Fibroblast of pulmonary artery (primary cell): ENCODE data around the gene RELL1.

Source experiments
- DNase-seq: peaks from one replicate; pipeline ENCODE4 v3.0.0-alpha.2; 2010; ENCODE audit warnings: low read depth
- H3K4me3 ChIP-seq: replicated peaks from 2 replicates; pipeline ENCODE4 v1.5.1; 2011; ENCODE audit warnings: low read depth, mild to moderate bottlenecking, control low read depth, low read length, moderate library complexity
- CTCF ChIP-seq: IDR thresholded peaks from 2 replicates; pipeline ENCODE4 v1.5.1; 2011; ENCODE audit warnings: mild to moderate bottlenecking, control low read depth, low read length, inconsistent platforms; ENCODE audit errors: missing control alignments

RELL1 gene

GRCh38 chr4:37686373-37687193, at the start of gene RELL1:
Gene RELL1, minus strand, starts transcription at chr4:37686376. Its CDS starts 89 bp downstream, at chr4:37686287.
- H3K4me3 ChIP-seq = peak within 1 kb of the TSS; percentile 77
- no peak for TF ChIP-seq CTCF
- DNase-seq = peak; percentile 100

- H3K4me3 ChIP-seq = no peak overlapping the region
- TF ChIP-seq CTCF = no peak
- DNase-seq = no peak
Observed at GRCh38 chr4:37735578-37735977, 49.4 kb upstream of the RELL1 start.

- TF ChIP-seq CTCF = no peak
- H3K4me3 ChIP-seq = no peak overlapping the region
- DNase-seq = no peak
Observed at GRCh38 chr4:37734989-37735388, 48.8 kb upstream of the RELL1 start.

GRCh38 chr4:37733240-37733867, 47.2 kb upstream of the RELL1 start:
- no peak for TF ChIP-seq CTCF
- DNase-seq = no peak

GRCh38 chr4:37732526-37733186, 46.5 kb upstream of the RELL1 start:
- DNase-seq = no peak
- TF ChIP-seq CTCF = no peak
- H3K4me3 ChIP-seq = no peak overlapping the region

More at GRCh38 chr4:37733240-37733867, 47.2 kb upstream of the RELL1 start:
- H3K4me3 ChIP-seq = no peak overlapping the region

GRCh38 chr4:37729649-37730004, 43.5 kb upstream of the RELL1 start:
- no peak for TF ChIP-seq CTCF
- DNase-seq = no peak
- H3K4me3 ChIP-seq = no peak overlapping the region
